Measurements from ENCODE around the gene ACOX1.

The ACOX1 gene

GRCh38 chr17:75908201-75908600 is 70.8 kb downstream of the ACOX1 start:
- DNase-seq (ENCODE audit: low spot score) = no peak

DNA sequence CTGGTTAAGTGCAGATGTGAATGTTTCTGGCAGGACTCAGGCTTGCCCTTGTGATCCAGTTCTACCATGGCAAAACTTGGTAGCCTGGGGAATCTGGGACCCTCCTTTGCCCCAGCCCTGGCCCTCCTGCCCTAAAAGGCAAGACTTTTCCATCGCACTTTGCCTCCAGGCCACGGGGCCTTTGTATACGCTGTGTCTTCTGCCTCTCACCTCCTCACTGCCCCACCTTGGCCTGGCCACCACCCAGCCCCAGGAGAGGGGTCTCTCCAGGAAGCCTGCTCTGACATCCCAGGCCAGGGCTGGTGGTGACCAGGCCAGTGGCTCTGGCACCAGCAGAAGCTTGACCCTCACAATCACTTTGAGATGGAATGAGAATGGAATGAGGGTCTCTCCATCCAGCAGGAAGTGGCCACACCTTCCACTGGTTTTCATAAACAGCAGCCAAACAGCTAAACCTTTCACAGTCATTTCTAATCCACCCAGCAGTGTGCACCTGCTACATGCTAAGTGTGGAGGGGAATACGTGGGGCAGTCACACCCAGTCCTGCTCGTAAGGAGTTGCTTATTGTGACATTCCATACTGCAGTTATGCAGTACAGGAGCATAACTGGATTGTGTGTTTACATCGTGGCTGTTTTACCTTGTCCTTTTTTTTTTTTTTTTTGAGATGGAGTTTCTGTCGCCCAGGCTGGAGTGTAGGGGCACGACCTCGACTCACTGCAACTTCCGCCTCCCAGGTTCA is 72.7 kb downstream of the ACOX1 start:
- DNase-seq (ENCODE audit: low spot score) = no peak

- peak; percentile 93 for DNase-seq (ENCODE audit: low spot score)
Observed at GRCh38 chr17:75904749-75905521, 74.0 kb downstream of the ACOX1 start, which contains the start of gene MRPL38. MRPL38 (minus strand) TSS chr17:75904884; CDS start chr17:75904875, 9 bp downstream.

DNA sequence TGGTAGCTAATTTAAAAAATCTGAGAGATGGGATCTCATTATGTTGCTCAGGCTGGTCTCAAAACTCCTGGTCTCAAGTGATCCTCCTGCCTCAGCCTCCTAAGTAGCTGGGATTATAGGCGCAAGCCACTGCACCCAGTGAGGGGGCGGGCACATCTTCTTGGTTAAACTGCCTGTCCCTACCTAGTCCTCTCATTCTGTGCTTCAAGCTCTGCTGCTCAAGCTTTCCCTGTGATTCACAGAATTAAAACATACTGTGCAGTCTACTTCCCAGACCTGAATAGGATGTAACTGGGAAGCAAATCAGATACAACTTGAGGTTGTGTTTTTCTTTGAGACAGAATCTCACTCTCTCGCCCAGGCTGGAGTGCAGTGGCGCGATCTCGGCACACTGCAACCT is 76.6 kb downstream of the ACOX1 start:
- no peak for DNase-seq (ENCODE audit: low spot score)

- no peak for DNase-seq (ENCODE audit: low spot score)
Observed at GRCh38 chr17:75901727-75902126, 77.2 kb downstream of the ACOX1 start.

GRCh38 chr17:75900691-75901533 is 78.1 kb downstream of the ACOX1 start:
- no peak for DNase-seq (ENCODE audit: low spot score)

- DNase-seq (ENCODE audit: low spot score) = no peak
Observed at GRCh38 chr17:75899767-75900468, 79.0 kb downstream of the ACOX1 start.

GRCh38 chr17:75899353-75899752 is 79.6 kb downstream of the ACOX1 start:
- DNase-seq (ENCODE audit: low spot score) = no peak

- no peak for DNase-seq (ENCODE audit: low spot score)
Observed at GRCh38 chr17:75898791-75899190, 80.2 kb downstream of the ACOX1 start.

DNA sequence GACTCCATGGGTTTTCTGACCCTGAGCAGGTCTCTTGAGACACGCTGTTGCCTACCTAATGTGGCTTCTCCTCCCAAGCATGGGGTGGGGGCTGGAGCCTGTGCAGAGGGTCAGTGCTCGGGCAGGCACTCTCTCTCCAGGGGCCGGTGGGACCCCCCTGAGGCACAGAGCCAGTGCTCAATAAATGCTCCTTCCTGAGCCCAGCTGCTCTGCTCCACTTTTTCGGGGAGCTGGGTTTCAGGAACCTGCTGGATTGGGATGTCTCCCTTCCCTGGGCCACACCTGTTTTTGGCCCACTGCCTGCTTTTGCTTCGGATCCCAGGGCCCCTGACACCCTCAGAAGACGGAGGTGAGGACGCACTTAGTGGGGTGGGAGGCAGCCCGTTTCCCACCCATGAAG is 80.9 kb downstream of the ACOX1 start:
- DNase-seq (ENCODE audit: low spot score) = no peak

DNA sequence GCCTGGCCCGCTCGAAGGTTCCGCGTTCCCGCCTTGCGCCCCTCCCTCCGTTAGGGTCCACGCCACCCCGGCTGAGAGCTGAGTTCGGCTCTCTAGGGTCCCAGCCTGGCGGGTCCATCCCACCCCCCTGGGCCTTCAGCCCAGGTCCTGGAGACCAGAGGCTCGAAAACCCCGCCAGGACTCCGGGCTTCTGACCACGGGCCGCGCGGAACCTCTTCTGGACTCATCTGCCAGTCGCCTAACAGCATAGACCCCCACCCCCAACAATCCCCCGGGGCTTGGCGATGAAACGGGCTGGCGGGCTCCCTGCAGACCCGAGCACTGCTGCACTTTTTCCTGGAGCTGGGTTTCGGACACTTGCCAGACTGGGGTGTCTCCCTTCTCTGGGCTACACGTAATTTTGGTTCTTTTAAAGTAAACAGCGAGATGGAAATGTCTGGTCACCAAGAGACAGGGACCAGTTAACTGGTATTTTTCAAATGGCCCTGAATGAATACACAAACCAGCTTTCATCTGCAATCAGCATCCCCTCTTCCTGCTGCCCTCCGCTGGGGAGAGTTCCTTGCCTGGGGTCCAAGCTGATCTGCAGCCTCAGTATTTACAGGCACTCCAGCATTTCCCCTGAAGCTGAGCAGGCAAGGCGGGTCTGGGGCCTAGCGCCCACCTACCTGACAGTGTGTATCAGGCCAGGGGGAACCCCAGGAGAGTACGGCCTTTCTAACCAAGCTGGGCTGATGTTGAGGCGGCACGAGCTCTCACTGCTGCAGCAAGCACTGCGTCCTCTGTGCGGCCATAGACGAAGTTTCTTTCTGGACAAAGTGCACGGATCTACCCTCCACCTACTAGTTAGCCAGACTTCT is 81.6 kb downstream of the ACOX1 start:
- DNase-seq (ENCODE audit: low spot score) = no peak

GRCh38 chr17:75896415-75897159 is 82.4 kb downstream of the ACOX1 start, which contains the start of gene TRIM65:
TRIM65 (minus strand) TSS chr17:75896951; CDS start chr17:75896937, 14 bp downstream.
- DNase-seq (ENCODE audit: low spot score) = peak; percentile 73

DNA sequence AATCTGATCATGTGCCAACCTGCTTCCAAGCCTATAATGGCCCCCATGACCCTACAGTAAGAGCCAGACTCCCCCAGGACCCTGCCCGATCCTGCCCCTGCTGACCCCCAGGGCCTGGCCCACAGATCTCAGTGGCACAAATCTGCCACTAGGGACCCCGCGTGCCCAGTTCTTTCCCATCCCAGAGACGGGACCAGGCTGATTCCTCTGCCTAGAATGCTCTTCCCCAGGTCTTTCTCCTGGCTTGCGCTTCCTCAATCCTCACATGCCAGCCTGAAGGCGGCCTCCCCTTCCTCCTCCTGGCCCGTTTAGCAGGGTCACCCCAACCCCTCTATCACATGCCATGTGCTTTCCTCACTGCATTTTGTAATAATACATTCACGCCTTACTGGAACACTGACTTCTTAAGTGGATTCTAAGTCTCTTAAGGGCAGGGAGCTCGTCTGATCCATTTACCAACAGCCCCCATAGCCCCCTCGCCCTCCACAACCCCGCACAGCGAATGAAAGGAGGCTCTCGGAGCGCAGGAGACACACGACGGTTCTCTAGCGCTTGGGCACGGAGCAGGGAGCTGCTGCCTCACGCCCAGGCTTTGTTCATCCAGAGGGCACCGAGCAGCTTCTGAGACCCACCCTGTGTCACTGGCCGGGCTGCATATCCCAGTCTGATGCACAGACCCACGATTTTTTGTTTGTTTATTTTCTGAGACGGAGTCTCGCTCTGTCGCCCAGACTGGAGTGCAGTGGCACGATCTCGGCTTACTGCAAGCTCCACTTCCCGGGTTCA is 83.4 kb downstream of the ACOX1 start:
- DNase-seq (ENCODE audit: low spot score) = no peak

DNA sequence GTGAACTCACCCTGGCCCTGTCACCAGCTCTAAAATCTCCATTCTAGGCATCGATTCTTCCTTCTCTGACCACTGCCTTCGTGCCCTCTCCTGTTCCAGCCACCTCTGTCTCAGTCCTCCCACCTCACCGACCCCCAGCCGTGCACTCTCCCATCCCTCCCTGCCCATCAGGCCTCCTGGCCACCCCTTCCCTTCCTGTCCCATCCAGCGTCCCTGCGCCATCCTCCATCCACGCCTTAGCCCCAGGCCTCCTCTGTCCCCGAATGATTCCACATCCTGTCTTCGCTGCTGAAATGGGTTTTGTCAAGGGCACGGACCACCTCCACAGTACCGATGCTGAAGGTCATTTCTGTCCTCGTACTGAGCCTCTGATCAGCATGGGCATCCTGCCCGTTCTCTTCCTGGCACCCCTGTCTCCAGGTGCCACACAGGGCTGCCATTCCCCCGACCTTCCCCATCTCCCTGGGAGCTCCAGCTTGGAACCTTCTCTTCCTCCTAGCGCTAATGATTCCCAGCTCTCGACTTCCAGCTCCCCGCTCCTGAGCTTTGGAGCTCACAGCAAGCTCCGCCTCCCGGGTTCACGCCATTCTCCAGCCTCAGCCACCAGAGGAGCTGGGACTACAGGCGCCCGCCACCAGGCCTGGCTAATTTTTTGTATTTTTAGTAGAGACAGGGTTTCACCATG is 84.8 kb downstream of the ACOX1 start:
- no peak for DNase-seq (ENCODE audit: low spot score)

- no peak for DNase-seq (ENCODE audit: low spot score)
Observed at GRCh38 chr17:75893305-75894048, 85.5 kb downstream of the ACOX1 start.

GRCh38 chr17:75892556-75893224 is 86.3 kb downstream of the ACOX1 start:
- no peak for DNase-seq (ENCODE audit: low spot score)

All from CD4-positive, alpha-beta T cell treated with Interleukin-6 at 100 ng/mL for 8 hours (primary cell).